ENCODE data around the gene VSTM2B. TPM values are rescaled to one million over a fixed set of nuclear protein-coding genes. Genes with fewer than 3 reads are reported as not detected.

Gene VSTM2B
- total RNA-seq, 1 experiment from 2014 or later, result not detected

DNA sequence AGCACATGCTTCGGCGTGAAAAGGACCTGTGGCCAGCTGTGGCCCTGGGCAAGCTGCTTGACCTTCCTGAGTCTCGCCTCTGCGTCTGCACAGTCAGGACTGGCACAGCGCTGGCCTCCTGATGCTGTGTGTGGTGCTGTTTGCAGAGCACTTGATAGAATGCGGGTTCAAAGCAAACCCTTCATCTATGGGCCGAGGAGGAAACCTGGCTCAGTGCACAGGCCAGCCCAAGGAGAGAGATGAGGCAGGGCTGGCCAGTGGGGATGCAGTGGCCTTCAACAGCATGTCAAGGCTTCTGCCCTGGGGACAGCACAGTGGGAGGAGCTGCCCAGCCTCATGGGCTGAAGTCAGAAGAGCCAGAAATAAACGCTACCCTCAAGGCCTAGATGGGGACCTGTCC is 21.3 kb upstream of the VSTM2B start:
- TF ChIP-seq EZH2 (IDR thresholded peaks at IDR 0.05; ENCODE audit: borderline replicate concordance, low read depth, low read length, poor library complexity, severe bottlenecking), result no peak
- TF ChIP-seq, protein P1, sequence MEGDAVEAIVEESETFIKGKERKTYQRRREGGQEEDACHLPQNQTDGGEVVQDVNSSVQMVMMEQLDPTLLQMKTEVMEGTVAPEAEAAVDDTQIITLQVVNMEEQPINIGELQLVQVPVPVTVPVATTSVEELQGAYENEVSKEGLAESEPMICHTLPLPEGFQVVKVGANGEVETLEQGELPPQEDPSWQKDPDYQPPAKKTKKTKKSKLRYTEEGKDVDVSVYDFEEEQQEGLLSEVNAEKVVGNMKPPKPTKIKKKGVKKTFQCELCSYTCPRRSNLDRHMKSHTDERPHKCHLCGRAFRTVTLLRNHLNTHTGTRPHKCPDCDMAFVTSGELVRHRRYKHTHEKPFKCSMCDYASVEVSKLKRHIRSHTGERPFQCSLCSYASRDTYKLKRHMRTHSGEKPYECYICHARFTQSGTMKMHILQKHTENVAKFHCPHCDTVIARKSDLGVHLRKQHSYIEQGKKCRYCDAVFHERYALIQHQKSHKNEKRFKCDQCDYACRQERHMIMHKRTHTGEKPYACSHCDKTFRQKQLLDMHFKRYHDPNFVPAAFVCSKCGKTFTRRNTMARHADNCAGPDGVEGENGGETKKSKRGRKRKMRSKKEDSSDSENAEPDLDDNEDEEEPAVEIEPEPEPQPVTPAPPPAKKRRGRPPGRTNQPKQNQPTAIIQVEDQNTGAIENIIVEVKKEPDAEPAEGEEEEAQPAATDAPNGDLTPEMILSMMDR (conservative IDR thresholded peaks at IDR 0.05; ENCODE audit: low read depth, low read length), result no peak
- H3K4me3 ChIP-seq (ENCODE audit: low read depth, low read length, poor library complexity, severe bottlenecking), result no peak overlapping the region
- no TSS peak for BruUV-seq (replicated peaks)
- no peaks in the 10 kb centered on the region for H3K36me3 ChIP-seq (ENCODE audit: insufficient read depth, low read length, poor library complexity, severe bottlenecking)
- no peak overlapping the region for H3K27ac ChIP-seq (ENCODE audit: low read depth, low read length, poor library complexity, severe bottlenecking)
- ChIA-PET POLR2A (ENCODE audit: low non-redundant PET) (no interaction called here), CTCF (no interaction called here)
- H3K4me1 ChIP-seq (ENCODE audit: insufficient read depth, low read length, poor library complexity, severe bottlenecking), result no peaks in the 10 kb centered on the region
- no peaks in the 10 kb centered on the region for H3K9me3 ChIP-seq (ENCODE audit: low read depth, low read length, poor library complexity, severe bottlenecking)
- intact Hi-C loops (cut with micrococcal nuclease; ENCODE audit: unreplicated experiment), result no loop called here
- no peaks in the 10 kb centered on the region for H3K27me3 ChIP-seq (replicated peaks; ENCODE audit: insufficient read depth, low read depth, low read length, poor library complexity)
- DNase-seq (ENCODE audit: low spot score), result no peak

DNA sequence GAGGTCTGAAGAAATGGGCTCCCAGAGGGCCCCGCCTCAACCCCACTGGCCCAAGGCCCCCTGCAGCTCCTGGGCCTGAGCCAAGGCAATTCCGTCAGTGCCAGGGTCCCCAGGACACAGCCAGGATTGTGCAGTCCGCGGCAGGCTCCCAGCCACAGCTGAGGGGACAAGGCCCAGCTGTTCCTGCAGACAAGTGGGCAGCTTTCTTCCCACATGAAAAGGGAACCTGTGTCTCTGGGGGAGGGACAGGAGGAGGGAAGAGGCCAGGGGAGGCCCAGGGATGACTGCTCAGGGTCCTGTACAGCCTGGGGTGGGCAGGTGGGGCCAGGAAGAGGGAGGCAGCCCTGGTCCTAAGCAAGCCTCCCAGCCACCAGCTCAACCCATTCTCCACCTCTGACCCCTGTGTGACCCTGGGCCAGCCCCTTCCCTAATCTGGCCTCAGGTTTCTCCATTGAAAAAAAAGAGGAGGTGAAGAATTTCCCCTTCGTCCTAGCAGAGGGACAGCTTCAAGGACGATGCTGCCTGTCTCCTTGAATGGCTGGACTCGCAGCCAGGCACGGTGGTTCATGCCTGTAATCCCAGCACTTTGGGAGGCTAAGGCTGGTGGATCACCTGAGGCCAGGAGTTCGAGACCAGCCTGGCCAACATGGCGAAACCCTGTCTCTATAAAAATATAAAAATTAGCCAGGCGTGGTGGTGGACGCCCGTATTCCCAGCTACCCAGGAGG is 20.5 kb upstream of the VSTM2B start:
- ChIA-PET CTCF (no interaction called here), POLR2A (ENCODE audit: low non-redundant PET) (interaction anchor here (0.6 kb wide), 1 partner anchor 523 kb away, joined by 3 read pairs; no protein-coding TSS in a partner anchor)
- BruUV-seq (replicated peaks), result no TSS peak
- intact Hi-C loops (cut with micrococcal nuclease; ENCODE audit: unreplicated experiment), result no loop called here
- Histone ChIP-seq H3K4me1 (ENCODE audit: insufficient read depth, low read length, poor library complexity, severe bottlenecking) (no peaks in the 10 kb centered on the region), H3K27ac (ENCODE audit: low read depth, low read length, poor library complexity, severe bottlenecking) (no peak overlapping the region), H3K9me3 (ENCODE audit: low read depth, low read length, poor library complexity, severe bottlenecking) (no peaks in the 10 kb centered on the region), H3K36me3 (ENCODE audit: insufficient read depth, low read length, poor library complexity, severe bottlenecking) (no peaks in the 10 kb centered on the region), H3K4me3 (ENCODE audit: low read depth, low read length, poor library complexity, severe bottlenecking) (no peak overlapping the region), H3K27me3 (replicated peaks; ENCODE audit: insufficient read depth, low read depth, low read length, poor library complexity) (no peaks in the 10 kb centered on the region)
- DNase-seq (ENCODE audit: low spot score), result no peak
- no peak for TF ChIP-seq EZH2 (IDR thresholded peaks at IDR 0.05; ENCODE audit: borderline replicate concordance, low read depth, low read length, poor library complexity, severe bottlenecking)
- TF ChIP-seq, protein P1 (conservative IDR thresholded peaks at IDR 0.05; ENCODE audit: low read depth, low read length), result no peak

DNA sequence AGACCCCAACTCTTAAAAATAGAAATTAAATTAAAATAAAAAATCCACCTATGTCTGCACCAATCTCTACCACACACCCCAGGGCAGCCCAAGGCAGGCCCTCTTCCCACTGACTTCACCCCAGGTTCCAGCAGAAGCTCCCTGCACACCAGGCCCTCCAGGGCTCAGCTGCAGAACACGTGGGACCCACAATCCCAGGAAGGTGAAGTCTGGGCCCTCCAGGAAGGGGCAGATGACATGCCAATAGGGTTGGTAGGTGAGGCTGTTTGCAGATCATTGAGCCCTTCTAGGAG is 19.2 kb upstream of the VSTM2B start:
- Histone ChIP-seq H3K27ac (ENCODE audit: low read depth, low read length, poor library complexity, severe bottlenecking) (no peak overlapping the region), H3K4me3 (ENCODE audit: low read depth, low read length, poor library complexity, severe bottlenecking) (no peak overlapping the region), H3K36me3 (ENCODE audit: insufficient read depth, low read length, poor library complexity, severe bottlenecking) (no peaks in the 10 kb centered on the region), H3K4me1 (ENCODE audit: insufficient read depth, low read length, poor library complexity, severe bottlenecking) (no peaks in the 10 kb centered on the region), H3K27me3 (replicated peaks; ENCODE audit: insufficient read depth, low read depth, low read length, poor library complexity) (no peaks in the 10 kb centered on the region), H3K9me3 (ENCODE audit: low read depth, low read length, poor library complexity, severe bottlenecking) (no peaks in the 10 kb centered on the region)
- TF ChIP-seq EZH2 (IDR thresholded peaks at IDR 0.05; ENCODE audit: borderline replicate concordance, low read depth, low read length, poor library complexity, severe bottlenecking), result no peak
- TF ChIP-seq, protein P1 (conservative IDR thresholded peaks at IDR 0.05; ENCODE audit: low read depth, low read length), result no peak
- no peak for DNase-seq (ENCODE audit: low spot score)
- BruUV-seq (replicated peaks), result no TSS peak
- ChIA-PET CTCF (no interaction called here), POLR2A (ENCODE audit: low non-redundant PET) (no interaction called here)
- intact Hi-C loops (cut with micrococcal nuclease; ENCODE audit: unreplicated experiment), result no loop called here
